Type B pancreatic cell (in vitro differentiated cells): ENCODE data around the gene DRD4. TPM values are rescaled to one million over a fixed set of nuclear protein-coding genes. Genes with fewer than 3 reads are reported as not detected.
A peak's percentile ranks its signal among the peaks of the same experiment; 100 is the strongest.

ENCODE experiments used
- DNase-seq: peaks from one replicate; pipeline ENCODE4 v3.0.0; 2021; ENCODE audit warnings: mixed read lengths; ENCODE audit not compliant: unreplicated experiment; ENCODE audit errors: extremely low spot score
- H3K27ac Mint-ChIP-seq: 2 replicates; pipeline ENCODE4 v1.8.0; 2021; ENCODE audit warnings: mild to moderate bottlenecking, mixed read lengths
- H3K27me3 Mint-ChIP-seq: 2 replicates; pipeline ENCODE4 v1.8.0; 2021; ENCODE audit warnings: mixed read lengths
- H3K36me3 Mint-ChIP-seq: 2 replicates; pipeline ENCODE4 v1.8.0; 2021; ENCODE audit warnings: mixed read lengths
- H3K4me1 Mint-ChIP-seq: one replicate; pipeline ENCODE4 v1.8.0; 2021; ENCODE audit warnings: mixed read lengths; ENCODE audit not compliant: unreplicated experiment
- H3K4me3 Mint-ChIP-seq: 2 replicates; pipeline ENCODE4 v1.8.0; 2021; ENCODE audit warnings: mild to moderate bottlenecking, mixed read lengths
- H3K9me3 Mint-ChIP-seq: 2 replicates; pipeline ENCODE4 v1.8.0; 2021; ENCODE audit warnings: mixed read lengths
- CTCF ChIP-seq: fragments of 200-600 bp; sonication (generic); conservative IDR thresholded peaks from 2 replicates; pipeline ENCODE4 v1.5.0; 2021; ENCODE audit warnings: antibody characterized with exemption, mild to moderate bottlenecking
- total RNA-seq: library from RNA; stranded (reverse); gene quantifications from 2 replicates; pipeline ENCODE4 v1.2.1, GENCODE V29; 2021; ENCODE audit warnings: low replicate concordance

The DRD4 gene
- total RNA-seq, 1 donor from 2014 or later = 1.2 TPM

GRCh38 chr11:607020-607780 is 29.9 kb upstream of the DRD4 start:
- H3K4me3 Mint-ChIP-seq = no peak overlapping the region
- no peak for TF ChIP-seq CTCF
- peaks cover 8% of the 10 kb centered on the region for H3K36me3 Mint-ChIP-seq
- H3K27ac Mint-ChIP-seq = peak overlapping the region; percentile 23
- no peak for DNase-seq
- H3K4me1 Mint-ChIP-seq = no peaks in the 10 kb centered on the region
- no peaks in the 10 kb centered on the region for H3K27me3 Mint-ChIP-seq
- H3K9me3 Mint-ChIP-seq = no peaks in the 10 kb centered on the region

GRCh38 chr11:607971-608659 is 29.0 kb upstream of the DRD4 start:
- peaks cover 9% of the 10 kb centered on the region for H3K36me3 Mint-ChIP-seq
- no peak overlapping the region for H3K4me3 Mint-ChIP-seq
- no peaks in the 10 kb centered on the region for H3K9me3 Mint-ChIP-seq
- TF ChIP-seq CTCF = no peak
- H3K27ac Mint-ChIP-seq = no peak overlapping the region
- no peaks in the 10 kb centered on the region for H3K27me3 Mint-ChIP-seq
- peak; percentile 66 for DNase-seq
- H3K4me1 Mint-ChIP-seq = no peaks in the 10 kb centered on the region

- H3K9me3 Mint-ChIP-seq = no peaks in the 10 kb centered on the region
- no peaks in the 10 kb centered on the region for H3K27me3 Mint-ChIP-seq
- no peak for TF ChIP-seq CTCF
- H3K27ac Mint-ChIP-seq = no peak overlapping the region
- no peak overlapping the region for H3K4me3 Mint-ChIP-seq
- peaks cover 9% of the 10 kb centered on the region for H3K36me3 Mint-ChIP-seq
- no peaks in the 10 kb centered on the region for H3K4me1 Mint-ChIP-seq
- peak; percentile 67 for DNase-seq
Measured at GRCh38 chr11:608791-609251, 28.2 kb upstream of the DRD4 start.

- Mint-ChIP-seq H3K4me3 (no peak overlapping the region), H3K36me3 (peaks cover 9% of the 10 kb centered on the region), H3K4me1 (no peaks in the 10 kb centered on the region), H3K9me3 (no peaks in the 10 kb centered on the region), H3K27me3 (no peaks in the 10 kb centered on the region), H3K27ac (no peak overlapping the region)
- TF ChIP-seq CTCF = no peak
- DNase-seq = peak; percentile 63
Measured at GRCh38 chr11:609341-609811, 27.7 kb upstream of the DRD4 start.

GRCh38 chr11:610146-610801 is 26.8 kb upstream of the DRD4 start:
- H3K36me3 Mint-ChIP-seq = peaks cover 5% of the 10 kb centered on the region

More at GRCh38 chr11:610146-610801, 26.8 kb upstream of the DRD4 start:
- H3K4me3 Mint-ChIP-seq = no peak overlapping the region
- H3K27me3 Mint-ChIP-seq = no peaks in the 10 kb centered on the region
- no peak overlapping the region for H3K27ac Mint-ChIP-seq
- H3K4me1 Mint-ChIP-seq = no peaks in the 10 kb centered on the region
- TF ChIP-seq CTCF = no peak
- DNase-seq = peak; percentile 62
- H3K9me3 Mint-ChIP-seq = no peaks in the 10 kb centered on the region
